Ammon's horn (tissue), 1 donor: ENCODE measurements around the gene GYPB.
"Not testable (repeated sequence)": the region's sequence is repeated elsewhere in the genome, so short reads cannot be mapped to it uniquely, and the experiment has no call there.

ENCODE experiments used
- DNase-seq: peaks from one replicate; pipeline ENCODE4 v3.0.0-alpha.2; 2016; ENCODE audit warnings: low spot score

GYPB gene

DNA sequence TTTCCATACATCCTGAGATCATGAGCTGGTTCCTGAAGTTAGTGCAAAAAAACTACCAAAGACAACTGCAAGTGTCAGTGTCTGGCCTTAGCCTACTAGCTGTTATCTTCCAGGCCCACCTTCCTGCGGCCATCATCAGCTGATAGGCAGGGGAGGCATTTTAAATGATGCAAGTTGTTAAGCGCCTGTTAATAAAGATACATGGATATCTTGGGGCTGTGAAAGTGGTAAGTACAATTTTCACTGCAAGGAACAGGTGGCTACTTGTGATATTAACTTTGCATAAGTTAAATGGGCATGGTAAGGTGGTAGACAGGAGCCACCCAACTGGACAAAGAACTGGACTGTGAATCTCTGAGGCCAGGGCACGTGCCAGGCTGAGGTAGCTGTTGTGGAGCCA lies at the start of gene GYPB:
Gene GYPB (minus strand): TSS at position 104 of the 400 bp plus-strand sequence. CDS start 93 bp downstream, at position 11.
- not testable (repeated sequence) for DNase-seq

DNA sequence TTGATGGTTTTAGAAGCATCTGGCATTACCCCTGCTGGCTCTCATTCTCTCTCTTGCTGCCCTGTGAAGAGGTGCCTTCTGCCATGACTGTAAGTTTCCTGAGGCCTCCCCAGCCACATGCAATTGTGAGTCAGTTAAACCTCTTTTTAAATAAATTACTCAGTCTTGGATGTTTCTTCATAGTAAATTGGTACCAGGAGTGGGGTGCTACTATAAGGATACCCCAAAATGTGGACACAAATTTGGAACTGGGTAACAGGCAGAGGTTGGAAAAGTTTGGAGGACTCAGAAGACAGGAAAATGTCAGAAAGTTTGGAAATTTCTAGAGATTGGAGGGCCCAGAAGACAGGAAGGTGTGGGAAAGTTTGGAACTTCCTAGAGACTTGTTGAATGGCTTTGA lies 42.4 kb upstream of the GYPB start:
- DNase-seq, result not testable (repeated sequence)

DNA sequence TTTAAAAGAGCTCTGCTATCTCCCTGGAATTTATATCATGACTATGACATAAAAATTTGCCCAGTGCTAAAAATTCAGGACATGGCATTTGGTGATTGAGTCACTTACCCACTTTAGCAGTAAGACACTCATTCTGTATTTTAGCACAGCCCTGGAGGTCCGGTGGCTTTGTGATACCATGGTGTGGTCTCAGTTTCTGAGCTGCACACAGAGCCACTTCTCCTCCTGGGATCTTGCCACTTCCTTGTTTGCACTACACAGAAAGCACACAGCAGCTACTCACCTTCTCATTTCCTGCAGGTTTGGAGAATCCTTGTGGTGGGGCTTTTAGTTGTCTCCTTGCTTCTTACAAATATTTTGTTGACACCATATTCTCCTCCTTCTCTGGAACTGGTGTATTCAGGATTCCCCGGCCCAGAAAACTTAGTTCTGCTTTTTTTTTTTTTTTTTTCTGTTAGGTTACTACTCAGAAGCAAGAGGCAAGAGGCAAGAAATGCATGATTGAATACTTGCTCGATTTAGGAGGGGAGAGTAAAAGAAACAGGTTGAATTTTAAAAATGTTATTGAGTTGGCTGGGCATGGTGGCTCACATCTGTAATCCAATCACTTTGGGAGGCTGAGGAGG lies 41.2 kb upstream of the GYPB start:
- not testable (repeated sequence) for DNase-seq

DNA sequence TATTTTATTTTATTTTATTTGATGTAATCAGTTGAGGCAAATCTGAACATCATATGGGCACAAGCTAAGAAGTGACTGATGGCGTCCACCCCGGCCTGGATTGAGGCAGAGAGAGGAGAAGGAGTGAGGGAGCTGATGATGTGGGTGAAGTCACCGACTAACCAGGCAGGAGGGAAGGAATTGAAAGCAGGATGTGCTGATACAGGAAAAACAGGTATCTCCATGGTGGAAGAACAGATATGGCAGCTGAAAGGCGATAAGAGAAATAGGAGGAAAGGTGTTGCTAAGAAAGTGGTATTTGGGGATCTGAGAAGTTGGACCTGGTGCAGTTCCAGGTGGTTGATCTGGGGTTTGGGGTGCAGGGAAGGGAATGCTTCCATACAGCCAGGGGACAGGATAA lies 37.6 kb upstream of the GYPB start:
- no peak for DNase-seq

DNA sequence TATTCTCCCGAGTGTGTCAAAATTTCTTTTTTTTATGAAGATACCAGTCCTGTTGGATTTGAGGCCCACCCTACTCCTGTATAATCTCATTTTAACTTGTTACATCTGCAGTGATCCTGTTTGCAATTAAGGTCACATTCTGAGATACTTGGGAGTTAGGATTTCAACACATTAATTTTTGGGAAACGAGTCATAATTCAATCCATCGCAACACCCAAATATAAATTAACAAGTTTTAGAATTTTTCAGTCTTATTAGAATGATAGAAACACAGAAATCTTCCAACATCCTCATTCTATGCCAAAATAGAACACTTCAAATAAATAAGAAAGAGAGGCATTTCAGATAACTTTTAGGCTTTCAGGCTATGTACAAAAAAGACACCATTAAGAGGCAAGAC lies 36.2 kb upstream of the GYPB start:
- not testable (repeated sequence) for DNase-seq

DNA sequence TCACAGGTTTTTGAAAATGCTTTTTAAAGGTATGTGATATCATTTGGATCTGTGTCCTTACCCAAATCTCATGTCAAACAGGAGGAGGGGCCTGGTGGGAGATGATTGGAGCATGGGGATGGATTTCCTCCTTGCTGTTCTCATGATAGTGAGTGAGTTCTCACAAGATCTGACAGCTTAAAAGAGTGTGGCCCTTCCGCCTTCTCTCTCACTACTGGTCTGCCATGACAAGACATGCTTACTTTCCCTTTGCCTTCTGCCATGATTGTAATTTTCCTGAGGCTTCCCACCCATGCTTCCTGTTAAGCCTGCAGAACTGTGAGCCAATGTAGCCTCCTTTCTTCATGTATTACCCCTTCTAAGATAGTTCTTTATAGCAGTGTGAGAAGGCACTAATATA lies 32.3 kb upstream of the GYPB start:
- not testable (repeated sequence) for DNase-seq

DNA sequence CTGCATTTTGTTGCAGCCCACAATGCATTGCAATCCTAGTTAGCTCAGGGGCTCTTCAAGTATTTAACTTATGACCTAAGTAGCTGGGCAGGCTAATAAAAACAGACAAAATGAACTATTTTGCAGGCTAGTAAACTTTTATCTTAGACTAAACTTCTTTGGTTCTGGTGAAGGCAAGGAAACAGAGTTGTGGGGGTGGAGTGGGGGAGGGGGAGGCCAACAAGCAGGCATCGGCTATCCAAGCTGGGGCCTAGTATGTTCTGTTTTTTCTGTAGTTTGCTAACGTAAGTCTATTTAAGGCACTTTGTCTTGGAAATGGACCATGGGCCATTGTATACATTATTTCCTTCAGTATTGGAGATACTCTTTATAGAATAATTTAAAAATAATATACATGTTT lies 31.5 kb upstream of the GYPB start:
- not testable (repeated sequence) for DNase-seq

DNA sequence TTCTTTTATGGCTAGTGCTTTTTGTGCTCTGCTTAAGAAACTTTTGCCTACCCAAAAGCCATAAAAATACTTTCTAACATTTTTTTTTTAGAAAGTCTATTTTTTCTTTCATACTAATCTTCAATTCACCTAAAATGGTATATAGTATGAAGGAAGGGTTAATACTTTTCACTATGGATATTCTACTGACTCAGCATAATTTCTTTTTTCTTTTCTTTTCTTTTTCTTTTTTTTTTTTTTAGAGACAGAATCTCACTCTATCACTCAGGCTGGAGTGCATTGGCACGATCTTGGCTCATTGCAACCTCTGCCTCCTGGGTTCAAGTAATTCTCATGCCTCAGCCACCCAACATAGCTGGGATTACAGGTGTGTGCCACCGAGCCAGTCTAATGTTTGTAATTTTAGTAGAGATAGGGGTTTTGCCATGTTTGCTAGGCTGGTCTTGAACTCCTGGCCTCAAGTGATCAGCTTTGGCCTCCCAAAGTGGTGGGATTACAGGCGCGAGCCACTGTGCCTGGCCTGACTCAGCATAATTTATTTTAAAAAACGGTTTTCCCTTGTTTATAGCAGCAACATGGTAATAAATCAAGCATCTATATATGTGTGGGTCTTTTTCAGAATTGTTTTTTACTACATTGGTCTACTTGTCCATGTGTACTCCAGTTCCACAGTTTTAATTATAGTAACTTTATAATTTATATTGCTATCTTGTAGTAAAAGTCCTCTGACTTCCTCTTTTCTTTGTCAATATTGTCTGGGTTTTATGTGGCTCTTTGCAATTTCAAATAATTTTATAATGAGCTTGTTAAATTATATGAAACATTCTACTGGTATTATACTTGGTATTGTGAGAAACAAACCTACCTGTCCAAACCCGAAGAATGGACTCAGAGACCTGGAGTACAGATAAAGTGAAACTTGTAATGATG lies 30.6 kb upstream of the GYPB start:
- not testable (repeated sequence) for DNase-seq

DNA sequence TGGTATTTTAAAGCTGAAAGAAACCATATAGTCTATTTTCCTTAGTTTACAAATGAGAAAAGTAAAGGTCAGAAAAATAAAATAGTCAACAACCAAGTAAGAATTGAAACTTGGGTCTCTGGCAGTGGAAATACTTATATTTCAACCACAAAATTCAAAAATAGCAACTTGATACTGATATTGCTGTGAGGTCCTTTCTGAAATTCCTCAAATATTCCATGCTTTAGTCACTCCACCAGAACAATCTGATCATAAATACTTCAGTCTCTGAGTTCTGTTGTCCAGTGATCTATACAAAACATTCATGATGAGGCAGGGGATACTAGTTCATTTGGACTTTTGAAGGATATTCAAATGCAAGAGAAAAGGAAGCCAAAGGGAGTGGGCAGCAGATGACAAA lies 25.8 kb upstream of the GYPB start:
- not testable (repeated sequence) for DNase-seq

DNA sequence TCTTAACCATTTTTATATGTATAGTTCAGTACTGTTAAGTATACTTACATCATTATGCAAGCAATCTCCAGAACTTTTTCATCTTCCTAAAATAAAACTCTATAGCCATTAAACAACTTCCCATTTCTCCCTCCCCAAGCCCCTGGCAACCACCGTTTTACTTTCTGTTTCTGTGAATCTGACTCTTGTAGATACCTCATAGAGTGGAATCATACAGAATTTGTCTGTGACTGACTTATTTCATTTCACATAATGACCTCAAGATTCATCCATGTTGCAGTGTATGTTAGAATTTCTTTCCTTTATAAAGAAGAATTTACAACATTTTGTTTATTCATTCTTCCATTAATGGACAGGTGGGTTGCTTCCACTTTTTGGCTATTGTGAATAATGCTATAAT lies 13.4 kb upstream of the GYPB start:
- not testable (repeated sequence) for DNase-seq

DNA sequence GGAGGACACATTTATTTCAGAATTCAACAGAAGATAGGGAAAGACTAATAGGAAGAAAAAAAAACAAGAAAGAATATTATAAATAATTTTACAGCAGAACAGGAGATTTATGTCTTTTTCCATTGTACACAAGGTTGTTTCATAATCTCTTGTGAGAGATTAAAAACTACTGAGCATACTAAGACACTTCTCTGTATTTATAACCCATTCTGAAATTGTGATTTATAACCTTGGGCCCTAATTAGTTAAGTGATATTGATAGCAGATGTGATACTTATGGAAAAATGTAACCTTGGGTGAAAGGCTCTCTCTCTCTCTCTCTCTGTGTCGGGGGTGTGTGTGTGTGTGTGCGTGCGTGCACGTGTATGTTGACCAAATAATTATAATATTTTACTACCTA lies 12.7 kb upstream of the GYPB start:
- not testable (repeated sequence) for DNase-seq

DNA sequence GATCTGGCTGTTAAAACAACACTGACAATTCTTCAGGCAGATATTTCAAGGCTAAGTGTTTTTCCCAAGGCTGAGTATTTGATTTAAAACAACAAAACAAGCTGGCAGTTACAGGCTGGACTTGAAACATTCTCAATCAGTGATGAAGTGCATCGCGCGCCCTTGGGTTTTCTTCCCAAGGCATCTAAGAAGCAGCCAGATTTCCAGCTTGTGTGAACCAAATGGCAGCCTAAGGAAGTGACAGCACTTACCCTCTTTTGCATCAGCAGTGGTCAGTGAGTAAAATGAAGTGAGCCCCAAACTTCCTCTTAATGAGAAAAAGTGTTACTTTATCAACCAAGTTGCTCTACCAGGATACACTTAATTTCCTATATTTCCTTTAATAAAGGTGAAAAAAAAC lies 12.2 kb upstream of the GYPB start:
- not testable (repeated sequence) for DNase-seq

DNA sequence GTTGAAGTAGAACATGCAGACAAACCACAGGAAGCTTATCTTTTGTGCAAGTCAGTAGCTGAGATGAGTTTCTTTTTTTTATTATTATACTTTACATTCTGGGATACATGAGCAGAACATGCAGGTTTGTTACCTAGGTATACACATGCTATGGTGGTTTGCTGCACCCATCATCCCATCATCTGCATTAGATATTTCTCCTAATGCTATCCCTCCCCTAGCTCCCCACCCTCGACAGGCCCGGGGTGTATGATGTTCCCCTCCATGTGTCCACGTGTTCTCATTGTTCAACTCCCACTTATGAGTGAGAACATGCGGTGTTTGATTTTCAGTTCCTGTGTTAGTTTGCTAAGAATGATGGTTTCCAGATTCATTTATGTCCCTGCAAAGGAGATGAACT lies 11.5 kb upstream of the GYPB start:
- DNase-seq, result not testable (repeated sequence)

DNA sequence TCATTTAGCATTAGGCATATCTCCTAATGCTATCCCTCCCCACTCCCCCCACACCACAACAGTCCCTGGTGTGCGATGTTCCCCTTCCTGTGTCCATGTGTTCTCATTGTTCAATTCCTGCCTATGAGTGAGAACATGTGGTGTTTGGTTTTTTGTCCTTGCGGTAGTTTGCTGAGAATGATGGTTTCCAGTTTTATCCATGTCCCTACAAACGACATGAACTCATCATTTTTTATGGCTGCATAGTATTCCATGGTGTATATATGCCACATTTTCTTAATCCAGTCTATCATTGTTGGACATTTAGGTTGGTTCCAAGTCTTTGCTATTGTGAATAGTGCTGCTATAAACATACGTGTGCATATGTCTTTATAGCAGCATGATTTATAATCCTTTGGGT lies 7.5 kb upstream of the GYPB start:
- not testable (repeated sequence) for DNase-seq

DNA sequence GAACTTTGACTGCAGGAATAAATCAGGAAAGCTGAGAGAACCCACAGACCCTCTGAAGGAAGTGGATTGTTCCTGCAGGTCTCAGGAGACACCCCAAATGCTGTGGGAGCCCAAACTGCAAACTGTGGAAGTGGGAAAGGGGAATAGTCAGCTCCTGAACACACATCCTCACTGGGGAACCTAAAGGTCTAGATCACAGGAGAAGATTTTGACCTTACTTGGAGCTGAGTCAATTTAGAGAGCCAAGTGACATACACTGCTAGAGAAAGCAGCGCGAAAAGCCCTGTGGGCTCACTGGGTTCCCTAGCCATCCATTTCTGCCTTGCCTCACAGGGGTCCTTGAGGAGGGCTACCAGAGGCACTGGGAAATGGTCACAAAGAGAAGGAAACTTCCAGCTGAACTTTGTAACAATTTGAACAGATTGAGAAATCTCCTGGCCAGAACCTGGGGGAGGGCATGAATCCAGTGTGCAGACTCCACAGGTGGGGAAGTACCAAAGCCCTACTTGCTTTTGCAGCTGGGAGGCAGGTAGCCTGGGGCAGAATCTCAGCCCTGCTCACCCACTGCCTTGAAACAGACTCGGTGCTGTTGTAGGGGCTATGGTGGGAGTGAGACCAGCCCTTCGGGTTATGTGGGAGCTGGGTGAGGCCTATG lies 5.3 kb upstream of the GYPB start:
- DNase-seq, result not testable (repeated sequence)

DNA sequence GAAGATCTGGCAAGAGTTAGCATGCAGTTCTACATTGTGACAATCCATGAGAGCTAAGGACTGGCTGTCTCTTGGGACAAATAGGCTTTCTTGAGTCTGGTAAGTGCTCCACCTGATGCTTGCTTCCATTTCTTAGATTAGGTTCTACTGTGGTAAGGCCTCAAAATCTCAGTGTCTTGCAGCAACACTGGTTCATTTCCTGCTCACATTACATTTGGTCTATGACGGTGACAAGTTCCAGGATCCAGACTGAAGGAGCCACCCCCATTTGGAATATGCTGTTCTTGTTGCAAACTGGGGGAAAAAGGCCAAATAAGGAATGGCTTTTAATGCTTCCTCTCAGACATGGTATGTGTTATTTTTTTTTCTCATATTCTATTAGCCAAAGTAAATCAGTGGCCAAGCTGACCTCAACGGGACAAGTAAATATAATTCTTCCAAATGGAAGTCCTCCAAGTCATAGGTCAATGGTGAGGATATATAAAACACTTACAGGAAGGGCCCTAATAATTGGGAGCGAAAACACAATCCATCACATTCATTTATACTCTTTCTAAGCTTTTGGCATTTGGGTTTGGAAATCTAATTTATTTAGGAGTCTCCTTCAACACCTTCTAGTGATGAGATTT lies 3.7 kb upstream of the GYPB start:
- not testable (repeated sequence) for DNase-seq

DNA sequence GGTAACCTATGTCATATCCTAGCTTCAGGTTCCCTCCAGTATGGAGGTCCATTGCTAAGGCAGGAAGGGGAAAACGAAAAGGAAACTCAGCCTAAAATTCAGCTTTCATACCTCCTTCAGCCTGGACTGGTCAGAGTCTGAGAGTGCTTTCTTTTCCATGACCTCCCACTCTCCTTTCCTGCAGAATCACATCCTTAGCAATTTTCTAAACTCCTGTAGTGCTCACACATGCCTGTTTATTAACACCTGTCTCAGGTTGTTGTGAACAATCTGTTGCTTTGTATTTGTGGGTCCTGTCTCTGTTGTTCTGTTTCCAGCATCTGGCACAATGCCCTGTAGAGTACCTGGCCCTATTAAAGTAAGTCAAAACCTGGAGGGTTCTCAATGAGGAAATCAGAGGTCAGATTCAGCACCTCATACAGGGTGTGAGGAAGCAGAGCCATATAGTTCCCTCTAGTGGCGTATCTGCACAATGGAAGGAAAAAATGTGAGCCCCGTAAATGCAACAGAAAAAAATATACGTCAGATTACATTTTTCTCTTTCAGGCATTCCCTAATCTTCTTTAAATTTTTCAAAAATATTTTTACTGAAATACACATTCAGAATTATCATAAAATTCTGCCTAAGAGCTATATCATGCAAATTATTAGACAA lies 2.3 kb upstream of the GYPB start:
- DNase-seq, result peak; percentile 23

DNA sequence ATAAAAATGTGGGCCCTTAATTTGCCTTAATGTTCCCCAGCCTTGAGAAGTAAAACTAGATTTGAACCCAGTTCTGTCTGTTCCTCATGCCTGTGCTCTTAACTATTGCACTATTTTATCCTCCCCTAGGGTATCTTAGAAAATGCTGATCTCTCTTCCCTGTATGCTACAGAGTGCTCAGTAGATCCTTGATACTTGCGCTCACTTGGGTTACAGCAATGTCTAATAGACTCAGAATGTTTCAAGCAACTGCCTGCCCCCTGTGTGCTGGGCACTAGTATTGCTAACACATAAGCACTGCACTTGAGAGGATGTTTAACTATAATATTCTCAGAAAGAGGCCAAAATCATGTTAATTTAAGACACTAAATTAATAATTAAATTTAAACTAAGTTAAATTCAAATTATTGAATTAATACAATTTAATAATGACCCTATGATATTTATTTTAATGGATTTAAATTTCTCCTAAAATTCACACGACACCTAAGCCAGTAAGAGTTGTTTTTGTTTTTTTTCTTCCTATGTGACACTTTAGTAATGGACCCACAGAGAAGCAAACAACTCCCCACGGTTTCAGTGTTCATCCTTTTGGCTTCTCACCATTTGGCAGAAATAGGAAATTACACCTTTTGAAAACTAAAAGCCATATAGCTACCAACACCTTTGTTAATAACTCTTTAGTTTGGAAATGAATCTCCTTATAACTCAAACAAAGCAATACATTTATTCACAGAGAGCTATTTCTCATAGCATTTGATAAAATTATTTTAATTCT lies 768 bp downstream of the GYPB start:
- not testable (repeated sequence) for DNase-seq

DNA sequence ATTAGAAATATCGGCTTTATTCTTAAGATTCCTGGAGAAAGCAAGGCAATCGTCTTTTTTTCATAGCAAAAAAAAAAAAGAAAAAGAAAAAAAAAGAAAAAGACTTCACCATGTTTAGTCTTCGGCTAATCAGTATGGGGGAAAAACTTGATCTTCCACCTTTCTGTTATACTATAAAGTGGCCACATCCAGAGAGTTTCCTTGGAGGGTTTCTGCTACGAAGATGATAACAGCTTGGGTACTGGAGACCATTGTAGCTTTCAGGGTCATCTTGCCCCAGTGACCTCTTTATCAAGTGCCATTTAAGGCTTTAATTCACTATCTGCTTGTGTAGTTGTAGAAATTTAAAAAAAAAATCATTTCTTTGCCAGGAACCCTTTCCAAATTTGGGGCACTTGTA lies 1.9 kb downstream of the GYPB start:
- DNase-seq, result not testable (repeated sequence)

DNA sequence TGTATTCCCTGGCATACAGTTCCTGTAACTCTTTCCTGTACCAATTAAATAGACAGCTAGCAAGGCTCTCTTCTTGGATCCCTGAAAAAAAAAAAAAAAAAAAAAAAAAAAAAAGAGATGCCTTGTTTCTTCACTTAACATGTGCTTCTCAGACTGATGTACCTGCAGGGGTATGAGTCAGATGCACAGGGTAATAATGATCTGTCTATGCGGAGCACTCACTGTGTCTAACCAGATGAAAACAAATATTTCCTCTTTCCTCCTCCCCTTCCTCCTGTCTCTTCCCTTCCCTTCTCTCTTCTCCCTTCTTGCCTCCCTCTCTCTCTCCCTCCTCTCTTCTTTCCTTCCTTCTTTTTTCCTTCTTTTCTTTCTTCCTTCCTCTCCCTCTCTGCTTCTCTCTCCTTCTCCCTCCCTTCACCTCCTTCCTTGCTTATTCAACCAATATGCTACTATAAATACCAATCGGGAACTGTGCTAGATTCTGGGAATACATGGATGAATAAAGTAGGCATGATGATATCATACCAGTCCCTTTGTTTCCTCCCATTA lies 3.0 kb downstream of the GYPB start:
- DNase-seq, result not testable (repeated sequence)

DNA sequence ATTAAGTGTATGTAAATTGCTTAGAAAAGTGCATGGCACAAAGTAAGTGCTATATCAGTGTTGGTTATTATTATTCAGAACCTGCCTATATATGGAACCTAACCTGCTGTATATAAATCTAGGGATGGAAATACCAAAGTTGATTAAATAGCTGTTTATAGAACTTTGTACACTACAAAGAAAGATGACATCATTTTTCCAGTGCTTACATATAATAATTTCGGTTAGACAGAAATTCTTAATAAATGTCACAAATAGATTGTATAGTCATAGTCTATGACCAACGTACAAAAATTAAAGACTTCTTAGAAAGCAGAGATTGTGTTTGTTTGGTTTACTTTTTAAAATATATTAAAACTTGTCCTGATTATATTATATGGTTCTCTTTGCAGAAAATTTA lies 4.4 kb downstream of the GYPB start:
- DNase-seq, result no peak
